ENCODE measurements around the gene CCDC171.

GRCh38 chr9:15867988-15868387 lies 315.1 kb downstream of the CCDC171 start:
- TF ChIP-seq CTCF (conservative IDR thresholded peaks at IDR 0.05; ENCODE audit: low read length) (no peak), EZH2phosphoT487 (IDR thresholded peaks at IDR 0.05; ENCODE audit: borderline replicate concordance, low read depth, low read length) (no peak)
